ENCODE measurements around the gene SCN1B.
"Not testable (repeated sequence)": the region's sequence is repeated elsewhere in the genome, so short reads cannot be mapped to it uniquely, and the experiment has no call there.

Gene SCN1B

GRCh38 chr19:35002037-35002535, 28.2 kb upstream of the SCN1B start:
- H3K9me3 ChIP-seq (ENCODE audit: control insufficient read depth in 2 of 2, low read length in 2 of 2): no peaks in the 10 kb centered on the region
- H3K9ac ChIP-seq (ENCODE audit: low read length in 2 of 2): peak overlapping the region in 1 of 2 donors; percentile 91
- peaks cover 40% of the 10 kb centered on the region for H3K4me1 ChIP-seq (ENCODE audit: control insufficient read depth, insufficient read depth, low read length)
- no peak overlapping the region for H3K4me3 ChIP-seq (ENCODE audit: low read length in 2 of 2)
- H3K27me3 ChIP-seq (ENCODE audit: control insufficient read depth in 1 of 2, insufficient read depth in 2 of 2, low read length in 2 of 2): no peaks in the 10 kb centered on the region
- peaks cover 3 to 4% of the 10 kb centered on the region in 2 donors for H3K36me3 ChIP-seq (ENCODE audit: control insufficient read depth in 2 of 2, insufficient read depth in 2 of 2, low read length in 2 of 2)
- H3K27ac ChIP-seq (ENCODE audit: low read length): no peak overlapping the region

DNA sequence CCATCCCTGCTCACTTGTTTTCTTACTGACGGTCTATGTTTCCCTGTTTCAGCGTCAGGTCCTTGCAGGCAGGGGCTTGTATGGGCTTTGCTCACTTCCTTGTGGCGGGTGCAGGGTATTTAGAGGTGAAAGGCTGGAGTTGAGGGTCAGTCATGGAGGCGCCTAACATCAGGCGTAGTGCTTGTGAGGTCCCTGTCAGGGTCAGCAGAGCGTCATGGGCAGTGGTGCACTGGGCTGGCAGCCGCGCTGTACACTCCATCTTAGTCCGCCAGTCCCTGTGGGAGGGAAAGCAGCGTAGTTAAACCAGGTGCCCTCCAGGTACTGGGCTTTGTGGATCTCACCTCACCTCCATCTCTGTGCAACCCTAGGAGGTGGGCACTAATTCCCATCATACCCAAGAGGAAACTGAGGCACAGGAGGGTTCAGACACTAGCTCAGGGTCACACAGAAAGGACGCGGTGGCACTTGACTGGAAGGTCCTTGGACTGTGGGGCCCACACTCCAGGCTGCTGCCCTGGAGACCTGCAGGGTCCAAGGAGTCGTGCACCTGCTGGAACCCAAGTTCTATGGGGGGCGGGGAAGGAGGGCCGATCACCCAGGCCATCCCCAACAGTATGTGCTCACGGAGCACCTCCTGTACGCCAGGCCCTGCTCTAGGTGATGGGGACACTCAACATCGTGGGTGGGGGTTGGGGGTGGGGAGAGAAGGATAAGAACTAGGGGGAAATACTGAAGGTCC, 25.6 kb upstream of the SCN1B start:
- Histone ChIP-seq H3K9ac (ENCODE audit: low read length in 2 of 2) (no peak overlapping the region), H3K36me3 (ENCODE audit: control insufficient read depth in 2 of 2, insufficient read depth in 2 of 2, low read length in 2 of 2) (peaks cover 7 to 8% of the 10 kb centered on the region in 2 donors), H3K27me3 (ENCODE audit: control insufficient read depth in 1 of 2, insufficient read depth in 2 of 2, low read length in 2 of 2) (no peaks in the 10 kb centered on the region), H3K9me3 (ENCODE audit: control insufficient read depth in 2 of 2, low read length in 2 of 2) (no peaks in the 10 kb centered on the region), H3K27ac (ENCODE audit: low read length) (no peak overlapping the region), H3K4me1 (ENCODE audit: control insufficient read depth, insufficient read depth, low read length) (peaks cover 25% of the 10 kb centered on the region), H3K4me3 (ENCODE audit: low read length in 2 of 2) (no peak overlapping the region)

DNA sequence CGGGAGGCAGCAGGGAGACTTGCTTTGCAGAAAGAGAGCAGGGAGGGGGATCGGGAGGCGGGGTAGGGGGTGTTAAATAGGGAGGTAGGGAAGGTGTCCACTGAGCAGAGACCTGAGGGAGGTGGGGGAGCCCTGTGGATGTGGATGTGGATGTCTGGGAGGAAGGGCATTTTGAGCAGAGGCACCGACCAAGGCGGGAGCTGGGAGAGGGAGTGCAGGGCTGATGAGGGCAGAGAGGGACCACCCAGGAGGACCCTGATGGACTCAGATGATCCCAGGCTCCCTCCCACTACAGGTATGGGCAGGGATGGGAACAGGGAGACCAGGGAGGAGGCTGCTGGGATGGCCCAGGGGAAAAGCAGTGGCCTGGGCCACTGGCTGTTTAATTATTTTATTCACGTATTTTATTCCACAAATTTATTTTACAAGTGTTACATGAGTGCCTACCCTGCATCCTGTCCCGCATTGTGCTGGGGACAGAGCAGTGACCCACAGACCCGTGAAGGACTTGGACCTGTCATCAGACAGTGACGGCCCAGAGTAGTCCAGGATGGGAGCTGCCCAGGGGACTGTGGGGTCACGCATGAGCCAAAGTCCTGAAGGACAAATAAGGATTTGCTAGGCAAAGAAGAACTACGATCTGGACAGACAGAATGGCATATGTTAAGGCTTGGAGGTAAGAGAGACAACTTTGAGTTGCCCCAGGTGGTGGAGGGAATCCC, 24.9 kb upstream of the SCN1B start:
- Histone ChIP-seq H3K36me3 (ENCODE audit: control insufficient read depth in 2 of 2, insufficient read depth in 2 of 2, low read length in 2 of 2) (peaks cover 8 to 15% of the 10 kb centered on the region in 2 donors), H3K27ac (ENCODE audit: low read length) (no peak overlapping the region), H3K4me3 (ENCODE audit: low read length in 2 of 2) (no peak overlapping the region), H3K27me3 (ENCODE audit: control insufficient read depth in 1 of 2, insufficient read depth in 2 of 2, low read length in 2 of 2) (no peaks in the 10 kb centered on the region), H3K9me3 (ENCODE audit: control insufficient read depth in 2 of 2, low read length in 2 of 2) (no peaks in the 10 kb centered on the region), H3K9ac (ENCODE audit: low read length in 2 of 2) (peak overlapping the region in 1 of 2 donors; percentile 22), H3K4me1 (ENCODE audit: control insufficient read depth, insufficient read depth, low read length) (peaks cover 25% of the 10 kb centered on the region)

- H3K27ac ChIP-seq (ENCODE audit: low read length); H3K9me3 ChIP-seq (ENCODE audit: control insufficient read depth in 2 of 2, low read length in 2 of 2); H3K27me3 ChIP-seq (ENCODE audit: control insufficient read depth in 1 of 2, insufficient read depth in 2 of 2, low read length in 2 of 2); H3K4me3 ChIP-seq (ENCODE audit: low read length in 2 of 2): not testable (repeated sequence)
- H3K9ac ChIP-seq (ENCODE audit: low read length in 2 of 2): peak overlapping the region in 1 of 2 donors; percentile 22
- peaks cover 22% of the 10 kb centered on the region for H3K4me1 ChIP-seq (ENCODE audit: control insufficient read depth, insufficient read depth, low read length)
- peaks cover 12 to 16% of the 10 kb centered on the region in 2 donors for H3K36me3 ChIP-seq (ENCODE audit: control insufficient read depth in 2 of 2, insufficient read depth in 2 of 2, low read length in 2 of 2)
Observed at GRCh38 chr19:35006007-35006341, 24.3 kb upstream of the SCN1B start.

GRCh38 chr19:35006342-35006998, 23.8 kb upstream of the SCN1B start:
- no peaks in the 10 kb centered on the region for H3K9me3 ChIP-seq (ENCODE audit: control insufficient read depth in 2 of 2, low read length in 2 of 2)
- H3K9ac ChIP-seq (ENCODE audit: low read length in 2 of 2): no peak overlapping the region
- H3K4me1 ChIP-seq (ENCODE audit: control insufficient read depth, insufficient read depth, low read length): peaks cover 18% of the 10 kb centered on the region
- peaks cover 12 to 16% of the 10 kb centered on the region in 2 donors for H3K36me3 ChIP-seq (ENCODE audit: control insufficient read depth in 2 of 2, insufficient read depth in 2 of 2, low read length in 2 of 2)
- no peak overlapping the region for H3K27ac ChIP-seq (ENCODE audit: low read length)
- H3K27me3 ChIP-seq (ENCODE audit: control insufficient read depth in 1 of 2, insufficient read depth in 2 of 2, low read length in 2 of 2): no peaks in the 10 kb centered on the region
- no peak overlapping the region for H3K4me3 ChIP-seq (ENCODE audit: low read length in 2 of 2)

- Histone ChIP-seq H3K27me3 (ENCODE audit: control insufficient read depth in 1 of 2, insufficient read depth in 2 of 2, low read length in 2 of 2) (no peaks in the 10 kb centered on the region), H3K4me1 (ENCODE audit: control insufficient read depth, insufficient read depth, low read length) (peaks cover 18% of the 10 kb centered on the region), H3K9me3 (ENCODE audit: control insufficient read depth in 2 of 2, low read length in 2 of 2) (no peaks in the 10 kb centered on the region), H3K36me3 (ENCODE audit: control insufficient read depth in 2 of 2, insufficient read depth in 2 of 2, low read length in 2 of 2) (peaks cover 14 to 17% of the 10 kb centered on the region in 2 donors), H3K27ac (ENCODE audit: low read length) (no peak overlapping the region), H3K9ac (ENCODE audit: low read length in 2 of 2) (no peak overlapping the region), H3K4me3 (ENCODE audit: low read length in 2 of 2) (no peak overlapping the region)
Observed at GRCh38 chr19:35006999-35007365, 23.3 kb upstream of the SCN1B start.

DNA sequence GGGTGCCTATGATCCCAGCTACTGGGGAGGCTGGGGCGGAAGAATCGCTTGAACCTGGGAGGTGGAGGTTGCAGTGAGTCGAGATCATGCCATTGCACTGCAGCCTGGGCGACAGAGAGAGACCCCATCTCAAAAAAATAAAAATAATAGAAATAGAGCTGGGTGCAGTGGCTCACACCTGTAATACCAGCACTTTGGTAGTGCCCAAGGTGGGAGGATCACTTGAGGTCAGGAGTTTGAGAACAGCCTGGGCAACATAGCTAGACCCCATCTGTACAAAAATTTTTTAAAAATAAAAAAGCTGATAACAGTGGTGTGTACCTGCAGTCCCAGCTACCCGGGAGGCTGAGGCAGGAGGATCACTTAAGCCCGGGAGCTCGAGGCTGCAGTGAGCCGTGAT, 22.8 kb upstream of the SCN1B start:
- Histone ChIP-seq H3K36me3 (ENCODE audit: control insufficient read depth in 2 of 2, insufficient read depth in 2 of 2, low read length in 2 of 2) (peaks cover 18 to 21% of the 10 kb centered on the region in 2 donors), H3K4me1 (ENCODE audit: control insufficient read depth, insufficient read depth, low read length) (peaks cover 22% of the 10 kb centered on the region)
- not testable (repeated sequence) for H3K9me3 ChIP-seq (ENCODE audit: control insufficient read depth in 2 of 2, low read length in 2 of 2); H3K4me3 ChIP-seq (ENCODE audit: low read length in 2 of 2); H3K9ac ChIP-seq (ENCODE audit: low read length in 2 of 2); H3K27ac ChIP-seq (ENCODE audit: low read length); H3K27me3 ChIP-seq (ENCODE audit: control insufficient read depth in 1 of 2, insufficient read depth in 2 of 2, low read length in 2 of 2)

DNA sequence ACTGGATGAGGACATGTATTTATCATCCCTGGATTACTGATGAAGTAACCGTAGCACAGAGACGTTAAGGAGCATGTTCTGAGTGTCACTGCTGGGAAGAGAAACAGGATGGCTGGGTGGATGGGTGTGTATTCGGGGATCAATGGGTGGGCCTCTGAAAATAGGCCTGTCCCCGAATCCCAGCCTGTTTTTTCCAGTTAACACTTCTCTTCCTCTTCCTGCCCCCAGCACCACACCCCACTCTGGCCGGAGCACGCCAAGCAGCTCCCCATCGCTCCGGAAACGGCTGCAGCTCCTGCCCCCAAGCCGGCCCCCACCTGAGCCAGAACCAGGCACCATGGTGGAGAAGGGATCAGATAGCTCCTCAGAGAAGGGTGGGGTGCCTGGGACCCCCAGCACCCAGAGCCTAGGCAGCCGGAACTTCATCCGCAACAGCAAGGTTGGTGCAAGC, 21.4 kb upstream of the SCN1B start:
- H3K27me3 ChIP-seq (ENCODE audit: control insufficient read depth in 1 of 2, insufficient read depth in 2 of 2, low read length in 2 of 2): no peaks in the 10 kb centered on the region
- peaks cover 18 to 26% of the 10 kb centered on the region in 2 donors for H3K36me3 ChIP-seq (ENCODE audit: control insufficient read depth in 2 of 2, insufficient read depth in 2 of 2, low read length in 2 of 2)
- H3K4me1 ChIP-seq (ENCODE audit: control insufficient read depth, insufficient read depth, low read length): peaks cover 22% of the 10 kb centered on the region
- H3K9ac ChIP-seq (ENCODE audit: low read length in 2 of 2): no peak overlapping the region
- peak overlapping the region; percentile 37 for H3K27ac ChIP-seq (ENCODE audit: low read length)
- no peaks in the 10 kb centered on the region for H3K9me3 ChIP-seq (ENCODE audit: control insufficient read depth in 2 of 2, low read length in 2 of 2)
- H3K4me3 ChIP-seq (ENCODE audit: low read length in 2 of 2): no peak overlapping the region

DNA sequence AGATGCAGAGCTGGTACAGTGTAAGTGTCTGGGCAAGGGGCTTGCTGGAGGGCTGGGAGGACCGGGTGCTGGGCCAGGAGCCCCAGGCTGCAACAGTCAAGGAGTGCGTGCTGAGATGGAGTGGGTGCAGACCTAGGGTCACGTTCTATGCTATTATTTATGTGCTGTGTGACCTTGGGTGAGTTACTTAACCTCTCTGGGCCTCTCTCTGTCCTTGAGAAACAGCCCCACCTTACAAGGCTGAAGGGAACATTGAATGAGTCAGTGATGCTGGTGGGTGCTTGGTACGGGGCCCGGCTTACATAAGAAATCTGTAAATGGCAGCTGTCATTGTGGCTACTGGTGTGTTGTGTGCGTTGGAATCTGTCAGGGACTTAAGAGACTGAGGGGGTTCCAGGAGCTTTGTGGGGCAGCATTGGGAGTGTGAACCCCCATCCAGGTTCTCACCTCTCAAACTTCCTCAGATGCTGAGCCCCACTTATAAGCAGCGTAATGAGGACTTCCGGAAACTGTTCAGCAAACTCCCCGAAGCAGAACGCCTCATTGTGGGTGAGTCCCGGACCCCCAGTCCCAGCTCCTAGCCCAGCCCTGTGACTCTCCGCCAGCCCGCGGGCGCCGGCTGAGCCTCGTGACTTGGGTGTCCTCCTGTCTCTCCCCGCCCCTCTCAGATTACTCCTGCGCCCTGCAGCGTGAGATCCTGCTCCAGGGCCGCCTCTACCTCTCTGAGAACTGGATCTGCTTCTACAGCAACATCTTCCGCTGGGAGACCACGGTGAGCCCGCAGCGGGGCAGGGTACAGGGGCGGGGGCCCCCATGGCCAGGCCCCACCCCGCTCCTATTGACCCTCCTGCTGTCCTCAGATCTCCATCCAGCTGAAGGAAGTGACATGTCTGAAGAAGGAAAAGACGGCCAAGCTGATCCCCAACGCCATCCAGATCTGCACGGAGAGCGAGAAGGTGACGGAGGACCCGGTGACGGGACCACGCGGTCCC, 20.6 kb upstream of the SCN1B start:
- Histone ChIP-seq H3K9ac (ENCODE audit: low read length in 2 of 2) (no peak overlapping the region), H3K27me3 (ENCODE audit: control insufficient read depth in 1 of 2, insufficient read depth in 2 of 2, low read length in 2 of 2) (no peaks in the 10 kb centered on the region), H3K36me3 (ENCODE audit: control insufficient read depth in 2 of 2, insufficient read depth in 2 of 2, low read length in 2 of 2) (peaks cover 22 to 32% of the 10 kb centered on the region in 2 donors), H3K9me3 (ENCODE audit: control insufficient read depth in 2 of 2, low read length in 2 of 2) (no peaks in the 10 kb centered on the region), H3K4me1 (ENCODE audit: control insufficient read depth, insufficient read depth, low read length) (peaks cover 21% of the 10 kb centered on the region), H3K27ac (ENCODE audit: low read length) (peak overlapping the region; percentile 37), H3K4me3 (ENCODE audit: low read length in 2 of 2) (no peak overlapping the region)
